Activated CD4-positive, alpha-beta T cell treated with anti-CD3 and anti-CD28 coated beads, Interleukin-2, Interleukin-4, amounts not matched to agents 100 ng/mL and 50 ng/mL, durations not matched to agents 16 hours and 8 hours (primary cell): ENCODE measurements around the gene LSM2.
A peak's percentile ranks its signal among the peaks of the same experiment; 100 is the strongest.

Experiments
- DNase-seq: peaks from one replicate; pipeline ENCODE4 v3.0.0-alpha.2; 2020; ENCODE audit warnings: low spot score

Gene LSM2

DNA sequence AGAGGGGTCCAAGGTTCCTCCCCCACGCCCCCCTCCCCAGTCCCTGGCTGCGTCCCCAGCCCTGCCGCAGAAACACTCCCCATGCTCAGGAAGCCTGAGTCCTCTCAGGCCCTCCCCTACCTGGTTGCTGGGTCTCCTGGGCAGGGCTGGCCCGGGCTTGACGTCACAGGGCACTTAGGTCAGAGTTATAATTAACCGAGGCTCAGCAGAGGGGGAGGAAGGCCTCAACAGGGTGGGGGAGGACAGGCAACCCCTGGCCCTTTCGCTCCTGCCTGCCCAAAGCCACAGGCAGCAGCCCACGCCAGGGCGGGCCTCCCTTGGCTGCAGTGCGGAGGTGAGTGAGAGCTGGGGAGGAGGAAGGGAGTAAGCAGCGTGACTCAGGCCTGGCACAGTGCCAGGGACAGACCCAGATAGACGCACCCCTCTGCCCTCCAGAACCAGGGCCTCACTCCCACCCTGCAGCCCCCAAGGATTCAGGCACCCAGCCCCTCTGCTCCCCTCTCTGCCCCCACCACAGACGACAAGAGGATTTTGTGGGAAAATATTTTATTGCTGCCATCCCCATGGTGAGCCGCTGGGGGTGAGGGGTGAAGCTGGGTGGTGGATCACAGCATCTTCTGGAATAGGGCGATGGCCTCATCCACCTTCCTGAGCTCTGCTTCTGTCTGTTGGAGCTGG, 29.6 kb downstream of the LSM2 start, which contains the start of gene VWA7:
TSS of gene VWA7 (minus strand) at position 340 of the 678 bp plus-strand sequence. CDS start 549 bp downstream, outside the sequence.
- DNase-seq: peak; percentile 69

DNA sequence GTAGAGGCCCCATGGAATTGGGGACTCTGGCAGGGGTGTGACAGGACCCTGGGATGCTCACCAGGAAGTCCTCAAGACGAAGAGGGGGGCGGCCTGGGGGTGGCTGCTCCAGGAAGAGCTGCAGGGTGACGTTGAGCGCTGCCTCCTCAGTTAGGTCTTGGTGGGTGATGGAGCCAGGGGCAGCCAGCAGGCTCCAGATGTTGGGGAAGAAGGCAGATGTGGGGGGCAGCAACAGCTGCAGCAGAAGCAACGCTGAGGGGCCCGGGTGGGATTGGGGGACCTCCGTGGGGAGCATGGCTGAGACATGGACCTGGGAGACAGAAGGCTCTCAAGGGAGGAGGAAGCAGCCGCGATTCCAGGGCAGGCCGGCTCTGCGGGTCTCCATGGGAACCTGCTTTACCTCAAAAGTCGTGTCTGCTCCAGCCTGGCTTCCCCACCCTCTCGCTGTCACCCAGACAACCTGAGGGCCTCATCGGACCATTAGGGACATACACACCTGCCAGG, 30.2 kb downstream of the LSM2 start:
- peak; percentile 11 for DNase-seq

GRCh38 chr6:31775633-31776484, 30.9 kb downstream of the LSM2 start:
- no peak for DNase-seq

- no peak for DNase-seq
Observed at GRCh38 chr6:31775184-31775583, 31.6 kb downstream of the LSM2 start.

GRCh38 chr6:31771992-31772358, 34.8 kb downstream of the LSM2 start:
- DNase-seq: no peak

DNA sequence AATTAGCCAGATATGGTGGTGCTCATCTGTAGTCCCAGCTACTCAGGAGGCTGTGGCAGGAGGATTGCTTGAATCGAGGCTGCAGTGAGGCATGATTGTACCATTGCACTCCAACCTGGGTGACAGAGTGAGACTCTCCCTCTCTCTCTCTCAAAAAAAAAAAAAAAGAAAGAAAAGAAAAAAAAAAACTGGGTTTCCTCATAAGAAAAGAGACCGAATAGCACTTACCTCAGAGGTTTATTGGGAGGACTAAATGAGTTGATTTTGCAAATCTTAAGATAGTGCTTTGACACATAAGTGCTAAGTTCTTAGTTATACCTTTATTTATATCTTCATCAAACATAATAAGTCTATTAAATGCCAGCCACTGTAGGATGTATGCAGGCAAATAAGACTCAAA, 35.9 kb downstream of the LSM2 start:
- DNase-seq: no peak

DNA sequence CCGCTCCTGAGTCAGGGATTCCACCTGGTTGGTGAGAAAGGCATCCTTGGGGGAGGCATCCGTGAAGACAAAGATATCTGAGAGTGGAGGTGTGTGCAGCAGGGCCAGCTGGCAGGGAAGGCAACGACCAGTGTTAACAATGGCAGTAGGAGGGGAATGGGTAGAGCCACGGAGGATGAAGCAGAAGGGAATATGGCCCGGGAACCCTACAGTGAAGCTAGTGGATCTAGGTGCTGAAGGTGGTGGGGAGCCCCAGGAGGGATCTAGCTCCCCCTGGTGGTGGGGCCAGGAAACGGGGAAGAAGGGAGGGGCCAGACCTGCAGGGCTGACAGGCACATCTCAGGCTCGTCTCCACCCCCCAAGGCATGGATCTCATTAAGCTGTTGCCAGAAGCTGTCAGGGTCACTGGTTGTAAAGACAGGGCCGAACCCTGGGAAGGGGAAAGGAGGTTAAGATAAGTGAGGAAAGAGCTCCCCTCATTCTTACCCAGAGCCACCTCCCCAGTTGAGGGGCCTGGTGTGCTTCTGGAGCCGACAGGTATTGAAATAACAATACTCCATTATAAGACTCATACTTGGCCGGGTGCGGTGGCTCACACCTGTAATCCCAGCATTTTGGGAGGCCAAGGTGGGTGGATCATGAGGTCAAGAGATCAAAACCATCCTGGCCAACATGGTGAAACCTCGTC, 36.9 kb downstream of the LSM2 start:
- peak; percentile 89 for DNase-seq

- DNase-seq: no peak
Observed at GRCh38 chr6:31768363-31769257, 38.2 kb downstream of the LSM2 start.

DNA sequence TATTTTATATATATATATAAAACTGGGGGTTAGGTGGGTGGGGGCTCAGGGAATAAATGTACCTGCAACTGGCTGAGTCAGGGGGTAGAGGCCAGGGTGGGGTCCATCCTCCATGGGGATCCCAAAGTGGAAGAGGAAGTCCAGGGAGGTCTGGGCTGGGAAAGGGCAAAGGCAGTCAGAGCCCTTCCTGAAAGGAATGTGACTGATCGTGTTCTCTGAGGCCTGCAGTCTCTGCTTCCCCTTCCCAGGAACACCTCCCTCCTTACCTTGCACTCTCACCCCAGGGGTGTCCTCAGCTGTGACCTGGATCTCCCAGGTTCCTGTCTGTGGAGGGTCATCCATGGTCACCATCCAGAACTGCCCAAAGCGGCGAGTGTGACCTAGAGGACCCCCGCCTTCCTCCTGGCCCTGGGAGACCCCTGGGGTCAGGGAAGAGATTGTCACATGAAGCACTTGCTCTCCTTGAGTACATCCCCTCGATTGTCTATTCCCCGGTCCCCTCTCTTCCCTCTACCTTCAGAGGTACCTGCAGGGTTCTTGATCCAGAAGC, 39.6 kb downstream of the LSM2 start:
- DNase-seq: no peak

GRCh38 chr6:31765910-31766794, 40.6 kb downstream of the LSM2 start:
- no peak for DNase-seq

DNA sequence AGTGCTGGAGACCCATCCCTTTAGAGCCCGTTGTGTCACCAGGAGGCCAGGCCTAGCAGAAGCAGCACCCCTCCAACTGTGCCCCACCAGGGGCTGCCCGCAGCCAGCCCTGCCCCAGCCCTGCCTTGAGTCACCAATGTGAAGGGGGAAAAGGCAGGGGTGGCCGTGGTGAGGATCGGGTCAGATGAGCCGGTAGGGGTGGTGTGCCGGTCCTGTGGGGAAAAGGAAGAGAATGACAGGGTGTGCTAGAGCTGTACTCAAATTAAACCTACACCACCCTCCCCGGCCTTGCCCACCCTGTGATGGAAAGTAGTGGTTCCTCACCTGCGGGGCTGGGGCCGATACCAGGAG, 41.2 kb downstream of the LSM2 start:
- no peak for DNase-seq

GRCh38 chr6:31764198-31764597, 42.6 kb downstream of the LSM2 start:
- DNase-seq: no peak

GRCh38 chr6:31763619-31763940, 43.2 kb downstream of the LSM2 start:
- DNase-seq: no peak

- DNase-seq: no peak
Observed at GRCh38 chr6:31762878-31763618, 43.7 kb downstream of the LSM2 start.

DNA sequence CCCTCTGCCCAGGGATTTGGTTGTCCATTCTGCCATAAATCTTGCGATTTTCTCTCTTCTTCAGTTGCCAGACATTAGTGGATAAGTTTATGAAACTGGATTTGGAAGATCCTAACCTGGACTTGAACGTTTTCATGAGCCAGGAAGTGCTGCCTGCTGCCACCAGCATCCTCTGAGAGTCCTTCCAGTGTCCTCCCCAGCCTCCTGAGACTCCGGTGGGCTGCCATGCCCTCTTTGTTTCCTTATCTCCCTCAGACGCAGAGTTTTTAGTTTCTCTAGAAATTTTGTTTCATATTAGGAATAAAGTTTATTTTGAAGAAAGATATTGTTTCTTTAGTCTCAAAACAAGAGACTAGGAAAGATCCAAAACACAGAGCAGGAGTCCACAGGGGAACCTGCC, 44.4 kb downstream of the LSM2 start, which contains the start of gene SAPCD1:
TSS of gene SAPCD1 (plus strand) at position 301 of the 400 bp plus-strand sequence. CDS start 399 bp downstream, outside the sequence.
- no peak for DNase-seq

DNA sequence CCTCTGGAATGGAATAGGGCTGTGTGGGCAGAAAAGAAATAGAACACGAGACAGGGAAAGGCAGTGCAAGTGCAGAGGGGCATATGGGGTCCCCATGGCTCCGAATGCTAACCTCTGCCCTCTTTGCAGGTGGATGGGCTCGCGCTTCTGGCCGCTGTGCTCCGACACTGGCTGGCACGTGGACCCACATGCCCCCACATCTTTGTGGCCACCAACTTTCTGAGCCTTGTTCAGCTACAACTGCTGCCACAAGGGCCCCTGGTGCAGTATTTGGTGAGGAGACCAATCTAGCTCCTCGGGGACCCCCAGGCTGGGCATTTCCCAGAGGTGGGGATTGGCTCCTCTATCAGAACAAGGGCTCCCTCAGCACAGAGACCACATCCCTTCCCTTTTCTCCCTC, 45.4 kb downstream of the LSM2 start:
- no peak for DNase-seq

DNA sequence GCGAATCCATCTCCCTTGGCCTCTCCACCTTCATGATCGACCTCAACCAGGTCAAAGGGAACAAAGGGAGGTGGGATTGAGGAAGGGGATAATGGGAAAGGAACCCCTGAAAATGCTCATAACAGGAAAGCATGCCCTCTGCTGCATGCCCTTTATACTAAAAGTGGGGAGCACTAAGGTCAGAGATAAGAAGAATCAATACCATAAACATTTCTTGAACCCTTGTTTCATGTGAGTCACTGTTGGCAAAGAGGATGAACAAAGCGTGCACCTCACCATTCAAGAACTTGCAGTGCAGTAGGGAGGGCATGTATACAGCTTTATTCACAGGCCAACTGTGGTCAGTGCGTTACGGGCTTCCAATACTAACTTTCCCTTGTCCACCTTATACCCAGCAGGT, 46.0 kb downstream of the LSM2 start:
- no peak for DNase-seq

DNA sequence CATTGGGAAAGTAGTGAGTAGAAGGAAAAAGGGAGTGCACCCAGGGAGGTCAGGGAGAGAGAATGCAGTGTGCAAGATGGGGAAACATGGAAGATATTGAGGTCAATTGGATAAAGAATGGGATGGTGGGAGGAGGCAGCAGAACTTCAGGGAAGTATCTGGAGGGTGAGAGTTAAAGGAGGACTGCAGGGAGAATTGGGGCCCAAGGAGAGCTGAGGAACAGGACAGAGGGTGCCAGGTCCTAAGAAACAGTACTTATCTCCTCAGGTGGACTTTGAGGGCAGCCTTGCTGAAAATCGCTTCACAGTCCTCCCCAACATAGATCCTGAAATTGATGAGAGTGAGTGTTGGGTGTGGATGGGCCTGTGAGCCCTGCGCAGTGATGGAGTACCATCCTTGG, 48.5 kb downstream of the LSM2 start:
- no peak for DNase-seq

- DNase-seq: no peak
Observed at GRCh38 chr6:31752739-31753319, 53.9 kb downstream of the LSM2 start.
